ENCODE measurements around the gene USP40.

The USP40 gene

DNA sequence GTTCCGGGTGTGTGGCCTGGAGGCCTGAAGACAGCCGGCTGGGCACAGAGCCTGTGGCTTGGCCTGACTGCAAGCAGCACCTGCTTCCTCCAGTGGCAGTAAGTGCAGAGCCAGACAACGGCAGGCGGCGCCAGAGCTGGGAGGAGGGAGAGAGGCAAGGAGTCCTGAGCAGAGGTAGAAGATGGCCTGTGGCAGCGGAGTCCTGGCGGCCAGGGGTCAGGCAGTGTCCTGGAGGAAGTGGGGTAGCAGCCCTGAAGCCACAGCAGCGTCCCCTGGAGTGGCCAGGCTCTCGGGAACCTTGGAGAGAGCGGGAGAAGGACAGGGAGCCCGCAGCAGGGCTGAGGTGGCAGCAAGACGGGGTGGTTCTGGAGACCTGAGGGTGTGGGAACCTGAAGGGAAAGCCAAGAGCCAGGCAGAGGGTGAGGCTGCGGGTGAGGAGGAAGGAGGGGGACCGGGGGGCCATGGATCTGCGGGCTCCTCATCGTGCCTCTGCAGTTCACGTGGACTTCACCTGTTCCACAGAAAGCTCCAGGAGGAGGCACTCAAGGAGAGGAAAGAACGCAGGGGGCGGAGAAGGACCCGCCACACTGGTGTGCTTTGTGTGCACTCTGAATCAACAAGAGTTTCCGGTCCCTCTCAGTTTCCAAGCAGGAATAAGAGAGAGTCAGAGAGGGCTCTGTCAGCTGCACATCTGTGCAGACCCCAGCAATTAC is 85.9 kb downstream of the USP40 start:
- TF ChIP-seq, protein P1, sequence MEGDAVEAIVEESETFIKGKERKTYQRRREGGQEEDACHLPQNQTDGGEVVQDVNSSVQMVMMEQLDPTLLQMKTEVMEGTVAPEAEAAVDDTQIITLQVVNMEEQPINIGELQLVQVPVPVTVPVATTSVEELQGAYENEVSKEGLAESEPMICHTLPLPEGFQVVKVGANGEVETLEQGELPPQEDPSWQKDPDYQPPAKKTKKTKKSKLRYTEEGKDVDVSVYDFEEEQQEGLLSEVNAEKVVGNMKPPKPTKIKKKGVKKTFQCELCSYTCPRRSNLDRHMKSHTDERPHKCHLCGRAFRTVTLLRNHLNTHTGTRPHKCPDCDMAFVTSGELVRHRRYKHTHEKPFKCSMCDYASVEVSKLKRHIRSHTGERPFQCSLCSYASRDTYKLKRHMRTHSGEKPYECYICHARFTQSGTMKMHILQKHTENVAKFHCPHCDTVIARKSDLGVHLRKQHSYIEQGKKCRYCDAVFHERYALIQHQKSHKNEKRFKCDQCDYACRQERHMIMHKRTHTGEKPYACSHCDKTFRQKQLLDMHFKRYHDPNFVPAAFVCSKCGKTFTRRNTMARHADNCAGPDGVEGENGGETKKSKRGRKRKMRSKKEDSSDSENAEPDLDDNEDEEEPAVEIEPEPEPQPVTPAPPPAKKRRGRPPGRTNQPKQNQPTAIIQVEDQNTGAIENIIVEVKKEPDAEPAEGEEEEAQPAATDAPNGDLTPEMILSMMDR (conservative IDR thresholded peaks at IDR 0.05): peak; percentile 79
- no peak for TF ChIP-seq ZFX (IDR thresholded peaks at IDR 0.05)
- H3K27ac ChIP-seq: peak overlapping the region; percentile 77

DNA sequence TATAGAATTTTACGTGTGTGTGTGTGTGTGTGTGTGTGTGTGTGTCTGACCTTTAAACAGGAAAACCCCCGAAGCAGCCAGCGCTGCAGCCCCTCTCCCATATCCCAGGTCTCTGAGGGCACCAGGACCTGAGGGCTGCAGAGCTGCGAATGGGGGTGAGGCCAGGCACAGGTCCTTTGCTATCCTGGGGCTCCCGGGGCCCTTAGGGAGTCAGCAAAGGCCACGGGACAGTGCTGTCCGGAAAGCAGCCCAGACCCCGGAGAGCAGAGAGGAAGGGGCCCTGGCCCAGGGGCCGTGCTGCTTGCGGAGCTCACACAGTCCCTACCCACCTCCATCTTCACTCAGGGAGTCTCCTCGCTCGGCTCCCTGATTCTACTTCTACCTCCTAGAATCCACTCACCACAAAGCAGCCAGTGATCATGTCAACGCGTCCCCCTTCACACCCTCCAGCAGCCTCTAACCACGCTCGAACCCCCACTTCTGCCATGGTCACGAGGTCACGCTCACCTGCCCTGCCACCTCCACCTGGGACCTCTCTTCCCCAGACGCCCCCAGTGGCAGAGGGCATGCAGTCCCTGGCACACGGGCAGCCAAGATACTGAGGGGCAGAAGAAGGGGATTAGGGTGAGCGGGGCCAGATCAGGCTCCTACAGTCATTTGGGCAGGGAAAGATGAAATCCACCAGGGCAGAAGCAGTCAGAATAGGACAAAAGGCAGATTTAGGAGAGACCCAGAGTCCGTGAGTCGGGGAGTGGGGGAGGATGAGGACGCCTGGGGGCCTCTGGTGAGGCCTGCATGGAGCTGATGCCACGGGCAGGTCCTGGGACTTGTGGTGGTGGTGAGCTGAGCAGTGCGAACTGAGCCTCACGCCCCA is 86.7 kb downstream of the USP40 start:
- peak overlapping the region; percentile 77 for H3K27ac ChIP-seq
- TF ChIP-seq, protein P1 (conservative IDR thresholded peaks at IDR 0.05): no peak
- no peak for TF ChIP-seq ZFX (IDR thresholded peaks at IDR 0.05)

DNA sequence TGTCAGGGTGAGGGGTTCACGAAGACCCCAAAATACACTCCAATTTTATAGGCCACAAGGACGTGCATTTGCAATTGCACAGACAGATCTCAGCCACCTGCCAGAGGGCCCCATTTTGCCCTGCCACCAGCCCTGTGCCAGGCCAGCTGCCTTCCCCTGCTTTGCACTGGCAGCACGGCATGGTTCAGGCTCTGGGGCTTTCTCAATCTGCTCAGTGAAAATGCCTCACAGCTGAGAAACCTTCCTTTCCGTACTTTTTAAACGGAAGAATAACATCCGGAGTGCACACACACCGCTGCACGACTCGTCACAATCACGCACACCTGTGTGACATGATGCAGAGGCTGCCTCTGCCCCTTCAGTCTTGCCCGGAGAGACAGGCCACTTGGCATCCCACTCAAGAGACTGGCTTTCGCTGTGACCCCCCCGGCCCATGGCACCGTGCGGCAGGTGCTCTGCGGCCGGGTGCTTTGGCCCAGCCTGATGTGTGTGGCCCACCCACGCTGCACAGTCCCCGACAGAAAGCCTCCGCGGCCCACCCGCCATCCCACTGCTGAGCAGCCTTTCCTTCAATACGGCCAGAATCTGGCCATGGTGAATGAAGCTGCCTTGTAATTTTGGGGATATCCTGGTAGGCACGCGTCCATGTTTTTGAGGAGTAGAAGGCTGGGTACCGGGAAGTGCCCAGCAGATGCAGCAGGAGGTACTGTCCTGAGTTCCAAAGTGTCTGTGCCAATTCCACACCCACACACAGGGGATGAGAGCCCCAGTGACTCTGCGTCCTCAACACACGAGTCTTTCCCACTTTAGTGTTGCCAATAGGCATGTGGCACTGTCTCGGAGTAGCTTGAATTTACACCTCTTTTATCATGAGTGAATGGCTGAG is 88.8 kb downstream of the USP40 start:
- TF ChIP-seq ZFX (IDR thresholded peaks at IDR 0.05): no peak
- TF ChIP-seq, protein P1 (conservative IDR thresholded peaks at IDR 0.05): no peak
- no peak overlapping the region for H3K27ac ChIP-seq

DNA sequence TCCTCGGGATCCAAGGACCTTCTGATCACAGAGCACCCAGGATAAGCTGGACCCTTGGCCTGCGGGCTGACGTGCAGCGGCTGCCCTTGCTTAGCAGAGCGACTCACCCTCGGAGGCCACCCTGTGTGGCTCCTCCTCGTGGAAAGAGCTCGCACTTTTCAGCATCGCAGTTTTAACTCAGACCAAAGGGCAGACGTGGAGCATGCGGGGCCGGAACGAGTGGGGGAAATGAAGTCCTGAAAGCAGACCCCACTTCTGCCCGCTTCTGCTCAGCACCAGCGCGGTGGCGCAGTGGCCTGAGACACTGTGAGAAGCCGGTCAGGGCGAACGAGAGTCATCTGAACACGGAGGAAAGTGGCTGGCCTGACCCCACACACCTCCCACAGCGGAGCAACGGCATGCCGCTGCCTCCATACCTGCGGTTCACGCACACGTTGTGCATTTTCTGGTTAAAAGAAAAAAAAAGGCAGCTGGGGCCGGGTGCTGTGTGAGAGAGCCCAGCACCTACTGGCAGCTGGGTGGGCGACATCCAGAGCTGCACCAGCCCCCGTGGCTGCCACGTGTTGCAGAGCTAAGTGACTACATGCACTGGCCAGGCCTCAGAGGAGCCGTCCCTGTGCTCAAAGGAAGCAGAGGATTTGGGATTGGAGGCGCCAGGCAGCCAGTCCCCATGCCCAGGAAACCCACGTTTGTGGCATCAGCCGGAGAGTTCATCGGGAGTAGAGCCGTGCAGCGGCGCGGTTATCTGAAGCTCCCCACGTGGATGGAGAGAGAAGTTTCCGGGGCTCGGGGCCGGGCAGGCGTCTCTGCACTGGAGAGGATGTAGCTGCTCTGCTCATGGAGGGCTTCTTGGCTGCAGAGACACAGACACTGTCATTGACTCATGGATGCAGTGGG is 89.7 kb downstream of the USP40 start:
- no peak overlapping the region for H3K27ac ChIP-seq

DNA sequence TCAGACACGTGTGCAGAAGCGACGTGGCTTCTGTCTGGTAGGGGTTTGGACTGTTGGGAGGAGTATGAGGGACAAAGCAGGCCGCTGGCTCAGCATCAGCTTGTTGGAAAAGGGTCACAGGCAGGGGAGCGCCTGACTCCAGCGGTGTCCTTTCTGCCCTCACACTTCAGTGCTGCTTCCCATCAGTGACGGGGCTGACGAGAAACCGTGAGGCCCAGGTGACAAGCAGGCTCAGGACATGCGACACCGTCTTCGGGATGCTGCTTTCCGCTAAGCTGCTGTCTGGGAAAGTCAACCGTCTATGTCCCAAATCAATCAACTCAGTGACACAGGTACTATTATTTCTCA is 90.5 kb downstream of the USP40 start:
- TF ChIP-seq, protein P1 (conservative IDR thresholded peaks at IDR 0.05): no peak
- no peak for TF ChIP-seq ZFX (IDR thresholded peaks at IDR 0.05)
- H3K27ac ChIP-seq: no peak overlapping the region

More for the DNA sequence above, 89.7 kb downstream of the USP40 start:
- no peak for TF ChIP-seq ZFX (IDR thresholded peaks at IDR 0.05)
- TF ChIP-seq, protein P1 (conservative IDR thresholded peaks at IDR 0.05): no peak

DNA sequence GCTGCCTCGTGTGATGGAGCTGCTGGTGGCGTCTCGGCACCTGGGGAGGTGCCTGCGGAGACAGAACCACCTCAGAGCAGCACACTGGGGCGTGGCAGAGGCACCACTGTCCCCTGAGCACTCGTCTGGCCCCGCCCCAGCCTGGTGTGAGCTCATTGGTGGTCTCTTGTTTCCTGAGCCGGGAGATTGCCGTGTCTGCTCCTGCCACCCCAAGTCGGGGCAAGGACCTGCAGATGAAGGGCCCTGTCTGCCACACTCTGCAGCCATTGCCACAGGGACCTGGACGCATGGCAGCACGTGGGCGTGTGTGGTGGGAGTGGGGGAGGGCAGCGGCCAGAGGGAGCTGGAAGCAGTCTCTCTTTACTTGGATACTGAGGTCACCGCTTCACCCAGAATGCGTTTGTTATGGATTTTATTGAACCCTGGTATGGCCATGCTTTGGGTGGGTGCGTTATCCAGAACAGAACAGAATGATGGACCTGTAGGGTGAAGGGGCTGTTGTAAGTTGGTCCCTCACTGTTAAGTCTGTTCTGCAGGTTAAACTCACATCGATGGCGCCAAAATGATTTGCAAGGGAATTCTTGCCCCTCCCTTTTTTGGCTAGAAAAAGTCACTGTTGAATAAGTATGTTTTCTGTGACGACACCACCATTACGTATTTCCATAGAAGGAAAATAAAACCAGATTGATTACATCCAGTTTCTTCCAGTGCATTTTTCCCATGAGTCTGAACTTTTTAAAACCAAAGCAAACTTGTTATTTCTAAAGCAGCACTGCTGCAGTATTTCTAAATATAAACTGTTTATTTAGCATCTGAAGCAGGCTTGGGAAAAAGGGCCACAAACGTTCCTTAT is 92.0 kb downstream of the USP40 start:
- H3K27ac ChIP-seq: no peak overlapping the region
- TF ChIP-seq, protein P1 (conservative IDR thresholded peaks at IDR 0.05): no peak
- TF ChIP-seq ZFX (IDR thresholded peaks at IDR 0.05): no peak

Data from C4-2B (cell line).